Peyer's patch (tissue), 4 donors: ENCODE measurements around the gene JDP2. TPM values are rescaled to one million over a fixed set of nuclear protein-coding genes. Genes with fewer than 3 reads are reported as not detected.

ENCODE experiments used
- DNase-seq, 3 donors: peaks; one replicate each; pipeline ENCODE4 v3.0.0-alpha.2; 2017 to 2019
- H3K27ac ChIP-seq, 4 donors: fragments of 200-600 bp; sonication (generic); one replicate each; pipeline ENCODE4 v1.5.1; 2016 to 2019
- H3K27me3 ChIP-seq, 2 donors: fragments of 200-600 bp; sonication (generic); one replicate each; pipeline ENCODE4 v1.5.1; 2019
- H3K36me3 ChIP-seq, 3 donors: fragments of 200-600 bp; sonication (generic); one replicate each; pipeline ENCODE4 v1.5.1; 2016 to 2019
- H3K4me1 ChIP-seq, 4 donors: fragments of 200-600 bp; sonication (generic); one replicate each; pipeline ENCODE4 v1.5.1; 2016 to 2019
- H3K4me3 ChIP-seq, 4 donors: fragments of 200-600 bp; sonication (generic); 1 replicate in 3 of 4; 2 replicates in 1 of 4; pipeline ENCODE4 v1.5.1; 2016 to 2019; ENCODE audit warnings: mild to moderate bottlenecking in 1 of 4
- H3K9me3 ChIP-seq, 4 donors: fragments of 200-600 bp; sonication (generic); one replicate each; pipeline ENCODE4 v1.5.1; 2016 to 2019; ENCODE audit warnings: mild to moderate bottlenecking in 1 of 4
- CTCF ChIP-seq, 6 experiments: fragments of 450-650 bp in 4 of 6; fragments of 200-600 bp in 2 of 6; sonication (generic) in 1 of 6; IDR thresholded peaks; one replicate each; pipeline ENCODE4 v1.5.1; 2017 to 2019; ENCODE audit warnings: antibody characterized with exemption in 6 of 6, mild to moderate bottlenecking in 3 of 6, moderate library complexity in 1 of 6
- POLR2A ChIP-seq, 2 donors: fragments of 450-650 bp; IDR thresholded peaks; one replicate each; pipeline ENCODE4 v1.5.1; 2017; ENCODE audit warnings: antibody characterized with exemption in 2 of 2, mild to moderate bottlenecking in 2 of 2, moderate library complexity in 2 of 2
- total RNA-seq, 4 donors: library from RNA; depleted of rRNA; stranded (reverse); fragments of >200 nt; gene quantifications; one replicate each; pipeline ENCODE4 v1.1.0, GENCODE V29; 2016

Gene JDP2
- total RNA-seq, 4 donors from 2014 or later: 56.7 to 111 (median 67.2) TPM

- peak overlapping the region; percentile 47 to 53 (median 50) for H3K4me3 ChIP-seq
- TF ChIP-seq POLR2A (IDR thresholded peaks at IDR 0.05) (no peak), CTCF (IDR thresholded peaks at IDR 0.05) (no peak)
- peaks cover 0 to 19% (median 8%) of the 10 kb centered on the region in 4 donors for H3K4me1 ChIP-seq
- H3K27me3 ChIP-seq: no peaks in the 10 kb centered on the region
- DNase-seq: no peak
- no peaks in the 10 kb centered on the region for H3K9me3 ChIP-seq
- peak overlapping the region; percentile 63 to 88 (median 74) for H3K27ac ChIP-seq
- no peaks in the 10 kb centered on the region for H3K36me3 ChIP-seq
Observed at GRCh38 chr14:75522983-75523318, 95.1 kb downstream of the JDP2 start.

Other genes starting within 250 kb of the JDP2 start
- gene FOS, start 149.2 kb upstream of the JDP2 start, total RNA-seq: 1,000 to 10,000 TPM in 1 of 4 donors, 100 to 1,000 TPM in 3; 267 to 2,466 (median 503) TPM
- gene BATF, start 94.4 kb downstream of the JDP2 start, total RNA-seq: 10 to 100 TPM in 1 of 4 donors, 1 to 10 TPM in 2, not detected in 1; 3.1 to 28.1 (median 5.9) TPM
- gene FLVCR2, start 150.6 kb downstream of the JDP2 start, total RNA-seq: 100 to 1,000 TPM in 2 of 4 donors, 10 to 100 TPM in 2; 14.9 to 130 (median 98.8) TPM
- 10 to 100 TPM in 2 of 4 donors, 1 to 10 TPM in 1, not detected in 1; 8.6 to 14.9 (median 14.7) TPM for gene ERG28, start 232.9 kb downstream of the JDP2 start, total RNA-seq
- 10 to 100 TPM; 33.6 to 82.5 (median 46.4) TPM for gene TTLL5, start 233.2 kb downstream of the JDP2 start, total RNA-seq